Right lobe of liver (tissue), 6 donors: ENCODE measurements around the gene ALDH1A3. TPM values are rescaled to one million over a fixed set of nuclear protein-coding genes. Genes with fewer than 3 reads are reported as not detected.

ENCODE experiments used
- ATAC-seq, 4 donors: fragments of 200-7000 bp; cut with Tn5 transposase; one replicate each; pipeline ENCODE4 v1.9.1; 2020; ENCODE audit warnings: mild to moderate bottlenecking in 4 of 4, moderate library complexity in 4 of 4
- DNase-seq, 3 donors: peaks; one replicate each; pipeline ENCODE4 v3.0.0-alpha.2; 2020
- H3K27ac ChIP-seq, 3 donors: fragments of 200-600 bp; one replicate each; pipeline ENCODE4 v1.8.0; 2022
- H3K27me3 ChIP-seq, 2 donors: fragments of 200-600 bp; one replicate each; pipeline ENCODE4 v1.8.0; 2022
- H3K36me3 ChIP-seq, 4 donors: fragments of 200-600 bp; sonication (generic) in 1 of 4; one replicate each; pipeline versions ENCODE4 v1.5.1 to v1.8.0; 2017 to 2022; ENCODE audit warnings: control low read depth in 1 of 4
- H3K4me1 ChIP-seq, 4 donors: fragments of 200-600 bp; sonication (generic) in 1 of 4; one replicate each; pipeline versions ENCODE4 v1.5.1 to v1.8.0; 2017 to 2022; ENCODE audit warnings: control low read depth in 1 of 4
- H3K4me3 ChIP-seq, 3 donors: fragments of 200-600 bp; one replicate each; pipeline ENCODE4 v1.8.0; 2022
- H3K9me3 ChIP-seq, 4 donors: fragments of 200-600 bp; sonication (generic) in 1 of 4; one replicate each; pipeline versions ENCODE4 v1.5.1 to v1.8.0; 2017 to 2022; ENCODE audit warnings: control low read depth in 1 of 4
- POLR2A ChIP-seq: fragments of 450-650 bp; IDR thresholded peaks from one replicate; pipeline ENCODE4 v1.6.1; 2017; ENCODE audit warnings: antibody characterized with exemption, mild to moderate bottlenecking
- WGBS: methylation state at CpG from one replicate; pipeline ENCODE4 v1.1.6; 2018; ENCODE audit warnings: low coverage, low lambda C conversion rate; ENCODE audit not compliant: insufficient coverage; ENCODE audit errors: missing lambda C conversion rate; 5-methylcytosine and 5-hydroxymethylcytosine counted together
- intact Hi-C, 2 donors: fragments of 100-400 bp; cut with DNase I; formaldehyde crosslinking; loops; one replicate each; pipeline versions ENCODE4 v1.11.2 to v1.14.1; 2022
- total RNA-seq, 6 experiments: library from RNA; depleted of rRNA in 2 of 6; stranded (reverse); fragments of >200 nt in 2 of 6; fragmentation: NEBNext Ultra II Directional in 3 of 6; extraction: Animal tissue kit (Norgen Biotek cat#: 25700) in 3 of 6; gene quantifications; one replicate each; pipeline versions ENCODE4 v1.1.0 to v1.2.4, GENCODE V29; 2016 to 2023
- TF ChIP-seq, protein P1 (sequence below), 4 donors: fragments of 200-600 bp in 3 of 4; fragments of 450-650 bp in 1 of 4; IDR thresholded peaks; one replicate each; pipeline versions ENCODE4 v1.5.1 to v1.8.0; 2016 to 2022; ENCODE audit warnings: antibody characterized with exemption in 4 of 4, mild to moderate bottlenecking in 2 of 4
- donor health status: DM: no; HTN: yes; CAD: no.
- donor health status: DM: no; HTN: no; CAD: no.
- donor health status: DM: no; HTN: no; CAD: no.
- donor health status: DM: no; HTN: yes; CAD: no.
- donor health status: DM: no; HTN: yes; CAD: no.

ALDH1A3 gene
- total RNA-seq, 6 experiments from 2014 or later = 1.6 to 7.8 (median 4.2) TPM

DNA sequence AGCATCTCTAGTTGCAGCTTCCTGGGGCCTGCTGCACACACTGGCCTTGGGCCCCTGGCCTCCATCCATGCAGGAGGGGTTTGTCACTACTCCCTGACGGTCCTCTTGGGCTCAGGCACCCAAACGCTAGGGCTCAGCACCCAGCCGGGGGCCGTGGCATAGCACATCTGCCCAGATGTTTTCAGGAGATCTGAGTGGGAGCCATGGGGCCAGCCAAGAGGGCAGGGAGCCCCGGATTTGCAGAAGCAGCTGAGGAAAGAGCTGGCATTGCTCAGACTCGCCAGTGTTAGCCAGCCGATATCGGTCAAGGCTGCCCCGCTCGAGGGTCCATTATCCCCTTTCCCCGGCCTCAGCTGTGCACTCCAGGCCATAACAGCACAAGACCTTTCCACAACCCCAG is 1.5 kb upstream of the ALDH1A3 start:
- ATAC-seq (no peak), DNase-seq (no peak)
- peaks cover 0 to 12% (median 0%) of the 10 kb centered on the region in 4 donors for H3K4me1 ChIP-seq
- no peaks in the 10 kb centered on the region for H3K9me3 ChIP-seq
- H3K27ac ChIP-seq = no peak overlapping the region
- no peak overlapping the region for H3K4me3 ChIP-seq
- 60% methylated on average over 1 of the region's 11 CpGs for WGBS
- peaks cover 0 to 25% of the 10 kb centered on the region in 2 donors for H3K27me3 ChIP-seq
- no peak for TF ChIP-seq POLR2A
- TF ChIP-seq, protein P1, sequence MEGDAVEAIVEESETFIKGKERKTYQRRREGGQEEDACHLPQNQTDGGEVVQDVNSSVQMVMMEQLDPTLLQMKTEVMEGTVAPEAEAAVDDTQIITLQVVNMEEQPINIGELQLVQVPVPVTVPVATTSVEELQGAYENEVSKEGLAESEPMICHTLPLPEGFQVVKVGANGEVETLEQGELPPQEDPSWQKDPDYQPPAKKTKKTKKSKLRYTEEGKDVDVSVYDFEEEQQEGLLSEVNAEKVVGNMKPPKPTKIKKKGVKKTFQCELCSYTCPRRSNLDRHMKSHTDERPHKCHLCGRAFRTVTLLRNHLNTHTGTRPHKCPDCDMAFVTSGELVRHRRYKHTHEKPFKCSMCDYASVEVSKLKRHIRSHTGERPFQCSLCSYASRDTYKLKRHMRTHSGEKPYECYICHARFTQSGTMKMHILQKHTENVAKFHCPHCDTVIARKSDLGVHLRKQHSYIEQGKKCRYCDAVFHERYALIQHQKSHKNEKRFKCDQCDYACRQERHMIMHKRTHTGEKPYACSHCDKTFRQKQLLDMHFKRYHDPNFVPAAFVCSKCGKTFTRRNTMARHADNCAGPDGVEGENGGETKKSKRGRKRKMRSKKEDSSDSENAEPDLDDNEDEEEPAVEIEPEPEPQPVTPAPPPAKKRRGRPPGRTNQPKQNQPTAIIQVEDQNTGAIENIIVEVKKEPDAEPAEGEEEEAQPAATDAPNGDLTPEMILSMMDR (IDR thresholded peaks at IDR 0.05) = no peak
- intact Hi-C loops = loop anchor here in 1 of 2 donors (10.0 kb wide), 2 partner anchors 213 to 243 kb away; no protein-coding TSS in a partner anchor
- no peaks in the 10 kb centered on the region for H3K36me3 ChIP-seq

DNA sequence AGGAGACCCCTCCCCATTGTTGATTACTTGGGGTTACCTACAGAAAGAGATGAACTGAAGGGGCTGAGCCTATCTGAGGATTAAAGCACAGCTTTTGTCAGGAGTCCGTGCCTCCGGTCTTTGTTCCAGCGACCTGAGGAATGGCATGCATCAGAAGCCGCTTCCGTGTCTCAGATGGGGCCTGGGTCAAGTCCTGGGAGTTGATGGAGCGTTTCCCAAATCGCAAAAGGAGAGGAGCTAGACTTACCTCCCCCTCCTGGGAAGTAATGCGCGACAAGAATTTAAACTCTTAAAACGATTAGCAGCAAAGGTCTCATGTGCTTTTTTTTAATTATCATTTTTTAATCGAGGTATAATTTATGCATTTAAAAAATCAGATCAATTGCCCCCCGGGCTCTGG is 983 bp upstream of the ALDH1A3 start:
- Histone ChIP-seq H3K4me1 (peaks cover 0 to 12% (median 0%) of the 10 kb centered on the region in 4 donors), H3K27ac (no peak overlapping the region), H3K9me3 (no peaks in the 10 kb centered on the region), H3K27me3 (peaks cover 0 to 25% of the 10 kb centered on the region in 2 donors), H3K36me3 (no peaks in the 10 kb centered on the region), H3K4me3 (peak overlapping the region in 1 of 3 donors; percentile 41)
- ATAC-seq = no peak
- no peak for DNase-seq
- TF ChIP-seq POLR2A = no peak
- TF ChIP-seq, protein P1 (IDR thresholded peaks at IDR 0.05) = no peak
- intact Hi-C loops = loop anchor here in 1 of 2 donors (10.0 kb wide), 2 partner anchors 214 to 244 kb away; no protein-coding TSS in a partner anchor
- WGBS = 13% methylated on average over 12 of the region's 12 CpGs

DNA sequence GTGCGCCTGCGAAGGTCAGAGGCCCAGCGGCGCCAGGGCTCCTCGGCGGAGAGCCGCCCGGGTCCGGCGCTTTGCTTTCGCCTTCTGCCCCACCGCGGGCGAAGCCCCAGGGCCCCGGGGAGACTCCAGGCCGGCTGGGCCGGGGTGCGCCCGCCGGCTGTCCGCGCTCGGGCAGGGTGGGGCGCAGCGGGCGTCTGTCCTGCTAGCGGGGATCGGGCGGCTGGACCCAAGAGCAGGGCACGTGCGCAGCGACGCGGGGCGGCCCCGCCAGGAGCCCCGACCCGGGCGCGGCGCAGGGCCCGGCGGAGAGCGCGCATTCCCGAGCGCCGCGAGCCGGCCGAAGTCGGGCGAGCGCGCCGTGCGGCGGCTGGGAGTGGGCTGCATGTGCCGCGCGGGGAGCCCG is 569 bp upstream of the ALDH1A3 start:
- Histone ChIP-seq H3K4me3 (peak overlapping the region in 1 of 3 donors; percentile 41), H3K9me3 (no peaks in the 10 kb centered on the region), H3K27ac (no peak overlapping the region), H3K4me1 (peaks cover 0 to 12% (median 0%) of the 10 kb centered on the region in 4 donors), H3K27me3 (peaks cover 0 to 25% of the 10 kb centered on the region in 2 donors), H3K36me3 (no peaks in the 10 kb centered on the region)
- ATAC-seq (peak in 1 of 4 donors; percentile 5), DNase-seq (no peak)
- intact Hi-C loops = loop anchor here in 1 of 2 donors (10.0 kb wide), 2 partner anchors 214 to 244 kb away; no protein-coding TSS in a partner anchor
- WGBS = 17% methylated on average over 1 of the region's 62 CpGs
- no peak for TF ChIP-seq POLR2A
- TF ChIP-seq, protein P1 (IDR thresholded peaks at IDR 0.05) = no peak

DNA sequence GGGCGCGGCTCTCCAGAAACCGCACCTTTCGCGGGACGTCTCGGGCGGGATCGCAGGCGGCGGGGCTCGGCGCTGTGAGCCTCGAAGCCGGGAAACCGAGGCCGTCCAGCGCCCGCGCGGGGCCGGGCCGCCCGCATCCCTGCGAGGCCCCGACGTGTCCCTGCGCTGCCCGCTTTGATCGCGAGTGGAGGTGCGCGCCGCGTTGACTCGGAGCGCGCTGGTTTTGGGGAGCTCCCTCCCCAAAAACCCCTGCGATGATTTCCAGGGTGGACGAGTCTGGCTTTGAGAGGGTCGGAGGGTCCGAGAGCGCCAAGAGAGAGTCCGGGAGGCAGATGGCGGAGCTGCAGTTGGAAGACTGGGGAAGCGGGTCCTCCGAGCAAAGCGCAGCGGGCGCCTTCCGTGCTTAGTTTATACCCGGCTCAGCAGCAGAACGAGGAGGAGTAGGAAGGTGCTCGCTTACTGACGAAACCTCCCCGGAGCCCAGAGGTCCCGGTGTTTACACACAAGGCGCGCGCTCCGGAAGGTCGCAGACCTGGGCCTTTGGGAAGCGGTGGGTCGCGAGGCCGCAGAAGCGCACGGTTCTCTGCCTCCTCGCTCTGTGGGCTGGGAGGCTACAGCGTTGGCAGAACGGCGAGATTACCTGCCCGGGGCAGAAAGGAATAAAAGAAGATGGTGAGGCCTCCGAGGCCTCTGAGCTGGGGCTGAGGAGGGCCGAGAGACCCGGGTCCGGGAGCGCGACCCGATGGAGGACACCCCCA is 687 bp downstream of the ALDH1A3 start:
- no peak overlapping the region for H3K27ac ChIP-seq
- peak in 1 of 4 donors; percentile 5 for ATAC-seq
- no peak for DNase-seq
- peak overlapping the region in 2 of 3 donors; percentile 16 to 41 for H3K4me3 ChIP-seq
- no peaks in the 10 kb centered on the region for H3K36me3 ChIP-seq
- H3K4me1 ChIP-seq = peaks cover 0 to 12% (median 0%) of the 10 kb centered on the region in 4 donors
- intact Hi-C loops = no loop called here
- WGBS = 0% methylated on average over 1 of the region's 80 CpGs
- H3K27me3 ChIP-seq = peaks cover 0 to 25% of the 10 kb centered on the region in 2 donors
- no peaks in the 10 kb centered on the region for H3K9me3 ChIP-seq
- TF ChIP-seq POLR2A = no peak
- TF ChIP-seq, protein P1 (IDR thresholded peaks at IDR 0.05) = no peak
